IMR-90 (cell line): ENCODE results near the gene PAXIP1. TPM values are rescaled to one million over a fixed set of nuclear protein-coding genes. Genes with fewer than 3 reads are reported as not detected.

Experiments
- ATAC-seq: fragments of 200-7000 bp; cut with Tn5 transposase; 2 replicates; pipeline ENCODE4 v1.9.1; 2020; ENCODE audit warnings: low read depth, mild to moderate bottlenecking, moderate library complexity
- BruUV-seq: library from RNA; stranded (reverse); fragments of 400-500 nt; replicated peaks from 2 replicates; lab custom pipeline; 2021; lab: Mats Ljungman, UMichigan
- CTCF ChIA-PET: fragments of 300-600 bp; formaldehyde crosslinking; extraction: SDS; loops from one replicate; lab custom pipeline; 2021; ENCODE audit warnings: antibody characterized with exemption; lab: Yijun Ruan, JAX
- POLR2A ChIA-PET: fragments of 300-600 bp; sonication (Branson Sonifier 250); formaldehyde crosslinking; loops from one replicate; lab custom pipeline; 2022; ENCODE audit warnings: antibody characterized with exemption; ENCODE audit not compliant: unreplicated experiment; lab: Charles Lee
- DNase-seq: peaks from one replicate; pipeline ENCODE4 v3.0.0; 2013
- H2AFZ ChIP-seq: replicated peaks from 2 replicates; pipeline ENCODE3; 2013; ENCODE audit warnings: low read length, mild to moderate bottlenecking; ENCODE audit not compliant: poor library complexity
- H2AK5ac ChIP-seq: 2 replicates; pipeline ENCODE4 v1.6.1; 2013; ENCODE audit warnings: low read depth, low read length, inconsistent platforms
- H2AK9ac ChIP-seq: replicated peaks from 2 replicates; pipeline ENCODE3; 2013; ENCODE audit warnings: mild to moderate bottlenecking, low read depth, low read length, moderate library complexity; ENCODE audit not compliant: poor library complexity
- H2BK120ac ChIP-seq: 2 replicates; pipeline ENCODE4 v1.6.1; 2013; ENCODE audit warnings: low read depth, low read length, inconsistent platforms
- H2BK15ac ChIP-seq: 3 replicates; pipeline ENCODE4 v1.6.1; 2013; ENCODE audit warnings: low read depth, low read length, inconsistent platforms
- H2BK20ac ChIP-seq: 2 replicates; pipeline ENCODE4 v1.6.1; 2013; ENCODE audit warnings: low read depth, mild to moderate bottlenecking, inconsistent platforms, low read length, moderate library complexity
- H2BK5ac ChIP-seq: 2 replicates; pipeline ENCODE4 v1.6.1; 2013; ENCODE audit warnings: mild to moderate bottlenecking, low read depth, low read length, inconsistent platforms; ENCODE audit not compliant: poor library complexity, severe bottlenecking
- H3K14ac ChIP-seq: replicated peaks from 2 replicates; pipeline ENCODE4 v1.6.1; 2013; ENCODE audit warnings: low read depth, low read length, inconsistent platforms
- H3K18ac ChIP-seq: 2 replicates; pipeline ENCODE4 v1.6.1; 2013; ENCODE audit warnings: low read depth, low read length, control low read depth
- H3K23ac ChIP-seq: 2 replicates; pipeline ENCODE4 v1.6.1; 2013; ENCODE audit warnings: low read depth, low read length, inconsistent platforms
- H3K27ac ChIP-seq: 2 replicates; pipeline ENCODE4 v1.5.1; 2013; ENCODE audit warnings: mild to moderate bottlenecking, control low read depth, low read length; ENCODE audit not compliant: insufficient read depth
- H3K27me3 ChIP-seq: 2 replicates; pipeline ENCODE4 v1.6.1; 2013; ENCODE audit warnings: low read length; ENCODE audit not compliant: control insufficient read depth, insufficient read depth
- H3K36me3 ChIP-seq: 2 replicates; pipeline ENCODE4 v1.6.1; 2013; ENCODE audit warnings: low read length, mixed read lengths; ENCODE audit not compliant: control insufficient read depth, insufficient read depth
- H3K4ac ChIP-seq: 2 replicates; pipeline ENCODE4 v1.6.1; 2013; ENCODE audit warnings: low read depth, low read length, inconsistent platforms
- H3K4me1 ChIP-seq: 2 replicates; pipeline ENCODE4 v1.6.1; 2013; ENCODE audit warnings: low read length, mixed read lengths; ENCODE audit not compliant: control insufficient read depth, insufficient read depth
- H3K4me2 ChIP-seq: 2 replicates; pipeline ENCODE4 v1.6.1; 2013; ENCODE audit warnings: low read depth, mild to moderate bottlenecking, control low read depth, low read length, moderate library complexity
- H3K4me3 ChIP-seq: 2 replicates; pipeline ENCODE4 v1.5.1; 2013; ENCODE audit warnings: low read depth, mild to moderate bottlenecking, control low read depth, low read length, moderate library complexity; ENCODE audit not compliant: insufficient read depth
- H3K56ac ChIP-seq: 2 replicates; pipeline ENCODE4 v1.6.1; 2013; ENCODE audit warnings: low read length, inconsistent platforms; ENCODE audit not compliant: insufficient read depth; ENCODE audit errors: extremely low read depth
- H3K79me1 ChIP-seq, 2 experiments: 2 replicates each; pipeline ENCODE4 v1.6.1; 2013; ENCODE audit warnings: low read length in 2 of 2, inconsistent platforms in 1 of 2, low read depth in 1 of 2
- H3K9ac ChIP-seq: 2 replicates; pipeline ENCODE4 v1.6.1; 2013; ENCODE audit warnings: low read depth, low read length, control low read depth
- H3K9me1 ChIP-seq: 2 replicates; pipeline ENCODE4 v1.6.1; 2013; ENCODE audit warnings: low read length, inconsistent platforms; ENCODE audit not compliant: insufficient read depth
- H3K9me3 ChIP-seq: 2 replicates; pipeline ENCODE4 v1.6.1; 2013; ENCODE audit warnings: low read length; ENCODE audit not compliant: control insufficient read depth, insufficient read depth
- H4K20me1 ChIP-seq: 2 replicates; pipeline ENCODE4 v1.6.1; 2013; ENCODE audit warnings: low read length, inconsistent platforms; ENCODE audit not compliant: insufficient read depth
- H4K5ac ChIP-seq: 2 replicates; pipeline ENCODE4 v1.6.1; 2013; ENCODE audit warnings: mild to moderate bottlenecking, low read depth, low read length, control low read depth
- H4K8ac ChIP-seq, 2 experiments: 2 replicates each; pipeline ENCODE4 v1.6.1; 2013; ENCODE audit warnings: low read depth in 2 of 2, low read length in 2 of 2, control low read depth in 1 of 2, inconsistent platforms in 1 of 2
- H4K91ac ChIP-seq: 2 replicates; pipeline ENCODE4 v1.6.1; 2013; ENCODE audit warnings: low read depth, low read length, inconsistent platforms; ENCODE audit not compliant: insufficient read depth
- BHLHE40 ChIP-seq: fragments of 150-350 bp; IDR thresholded peaks from 2 replicates; pipeline ENCODE4 v1.6.1; 2016; ENCODE audit warnings: mild to moderate bottlenecking, low read depth, low read length
- CEBPB ChIP-seq: IDR thresholded peaks from 2 replicates; pipeline ENCODE4 v1.6.1; 2012; ENCODE audit warnings: low read depth, low read length, improper control_type of control experiment
- CHD1 ChIP-seq: IDR thresholded peaks from 2 replicates; pipeline ENCODE4 v1.6.1; 2012; ENCODE audit warnings: low read depth, low read length, improper control_type of control experiment
- CTCF ChIP-seq: conservative IDR thresholded peaks from 2 replicates; pipeline ENCODE4 v1.5.1; 2012; ENCODE audit warnings: mild to moderate bottlenecking, low read depth, low read length, improper control_type of control experiment
- ELK1 ChIP-seq: fragments of 150-350 bp; IDR thresholded peaks from 2 replicates; pipeline ENCODE4 v1.6.1; 2016; ENCODE audit warnings: low read depth, mild to moderate bottlenecking, low read length, moderate library complexity, borderline replicate concordance
- FOS ChIP-seq: fragments of 150-350 bp; IDR thresholded peaks from 2 replicates; pipeline ENCODE4 v1.6.1; 2016; ENCODE audit warnings: low read depth, low read length
- MAFK ChIP-seq: IDR thresholded peaks from 2 replicates; pipeline ENCODE4 v1.6.1; 2012; ENCODE audit warnings: low read depth, low read length, improper control_type of control experiment
- MAZ ChIP-seq: IDR thresholded peaks from 2 replicates; pipeline ENCODE4 v1.6.1; 2012; ENCODE audit warnings: low read depth, mild to moderate bottlenecking, low read length, improper control_type of control experiment, moderate library complexity, borderline replicate concordance
- MXI1 ChIP-seq: IDR thresholded peaks from 2 replicates; pipeline ENCODE4 v1.6.1; 2012; ENCODE audit warnings: low read depth, mild to moderate bottlenecking, low read length, moderate library complexity, borderline replicate concordance
- NFE2L2 ChIP-seq: fragments of 150-350 bp; IDR thresholded peaks from 2 replicates; pipeline ENCODE4 v1.6.1; 2016; ENCODE audit warnings: low read depth, mild to moderate bottlenecking, low read length
- POLR2A ChIP-seq: IDR thresholded peaks from 2 replicates; pipeline ENCODE4 v1.6.1; 2012; ENCODE audit warnings: mild to moderate bottlenecking, low read depth, low read length
- RAD21 ChIP-seq: IDR thresholded peaks from 2 replicates; pipeline ENCODE4 v1.6.1; 2012; ENCODE audit warnings: low read length, improper control_type of control experiment
- RCOR1 ChIP-seq: IDR thresholded peaks from 2 replicates; pipeline ENCODE4 v1.6.1; 2012; ENCODE audit warnings: mild to moderate bottlenecking, low read length, improper control_type of control experiment; ENCODE audit not compliant: insufficient replicate concordance
- RFX5 ChIP-seq: IDR thresholded peaks from 2 replicates; pipeline ENCODE4 v1.8.0; 2012; ENCODE audit warnings: low read depth, mild to moderate bottlenecking, low read length, moderate library complexity
- SMC3 ChIP-seq: fragments of 150-350 bp; IDR thresholded peaks from 2 replicates; pipeline ENCODE4 v1.6.1; 2016; ENCODE audit warnings: low read depth, mild to moderate bottlenecking, antibody characterized with exemption, low read length, moderate library complexity
- USF2 ChIP-seq: fragments of 150-350 bp; IDR thresholded peaks from 2 replicates; pipeline ENCODE4 v1.6.1; 2017; ENCODE audit warnings: mild to moderate bottlenecking, antibody characterized with exemption, low read length, low read depth
- WGBS, 2 experiments: methylation state at CpG; one replicate each; pipeline versions ENCODE4 v1.1.5 to v1.1.7; 2013; ENCODE audit warnings: missing lambda C conversion rate in 2 of 2; ENCODE audit not compliant: insufficient read length in 1 of 2; ENCODE audit errors: extremely low coverage in 2 of 2; 5-methylcytosine and 5-hydroxymethylcytosine counted together
- dilution Hi-C: fragments of 300-500 bp; cut with HindIII; formaldehyde crosslinking; loops from one replicate; pipeline ENCODE4 v1.14.3; 2018; ENCODE audit warnings: low sequenced_read_pairs; ENCODE audit not compliant: unreplicated experiment
- in situ Hi-C: fragments of 300-500 bp; cut with MboI; formaldehyde crosslinking; loops from 3 replicates; pipeline ENCODE4 v1.14.3; 2019; ENCODE audit warnings: low sequenced_read_pairs, inconsistent platforms, mixed read lengths
- intact Hi-C: fragments of 100-400 bp; cut with micrococcal nuclease; formaldehyde crosslinking; loops from 2 replicates; pipeline ENCODE4 v1.10.0; 2022
- polyA plus RNA-seq, 3 experiments: library from polyadenylated mRNA; depleted of rRNA; stranded (reverse); fragments of >200 nt; gene quantifications; 2 replicates each; pipeline ENCODE4 v1.2.3, GENCODE V29; 2012; ENCODE audit warnings: low replicate concordance in 1 of 3
- total RNA-seq: library from RNA; depleted of rRNA; stranded (reverse); fragments of >200 nt; gene quantifications from 2 replicates; pipeline ENCODE4 v1.2.3, GENCODE V29; 2012

The PAXIP1 gene
- total and polyA plus RNA-seq, 2 of the 4 experiments (the other 2 are of a cell fraction): 7.3 to 8.7 TPM

GRCh38 chr7:154918266-154918665 lies 84.7 kb downstream of the PAXIP1 start:
- WGBS, 2 experiments: 71% methylated on average over 3 of the region's 6 CpGs; no CpG with 5 or more reads in 1 of the 2 experiments
- H2BK20ac ChIP-seq: no peak overlapping the region

More at GRCh38 chr7:154918266-154918665, 84.7 kb downstream of the PAXIP1 start:
- Histone ChIP-seq H2AK9ac (no peak overlapping the region), H3K9me3 (no peaks in the 10 kb centered on the region), H3K23ac (no peak overlapping the region), H2AK5ac (no peak overlapping the region), H3K27ac (no peak overlapping the region), H4K20me1 (no peaks in the 10 kb centered on the region), H3K18ac (no peak overlapping the region), H3K79me1 (no peaks in the 10 kb centered on the region), H3K4me2 (no peak overlapping the region), H3K4ac (no peak overlapping the region), H3K56ac (no peak overlapping the region), H2BK5ac (no peak overlapping the region), H4K8ac (no peak overlapping the region), H3K36me3 (no peaks in the 10 kb centered on the region), H3K4me1 (no peaks in the 10 kb centered on the region), H3K9ac (no peak overlapping the region), H2BK15ac (no peak overlapping the region), H3K9me1 (no peaks in the 10 kb centered on the region), H3K14ac (no peak overlapping the region), H3K27me3 (peaks cover 13% of the 10 kb centered on the region; the same call in 1 of the 2 replicates), H2AFZ (no peak overlapping the region), H2BK120ac (no peak overlapping the region), H3K4me3 (no peak overlapping the region), H4K91ac (no peak overlapping the region), H4K5ac (no peak overlapping the region)
- in situ Hi-C loops (no loop called here), intact Hi-C loops (no loop called here), dilution Hi-C loops (no loop called here)
- no TSS peak for BruUV-seq
- DNase-seq (no peak), ATAC-seq (no peak)
- CTCF ChIA-PET: no interaction called here
- TF ChIP-seq RFX5: no peak
- no peak for TF ChIP-seq RAD21
- no peak for TF ChIP-seq MAZ
- no peak for TF ChIP-seq CEBPB
- no peak for TF ChIP-seq SMC3
- no peak for TF ChIP-seq NFE2L2
- TF ChIP-seq RCOR1: no peak
- TF ChIP-seq MAFK: no peak
- TF ChIP-seq USF2: no peak
- no peak for TF ChIP-seq CHD1
- no peak for TF ChIP-seq CTCF
- no peak for TF ChIP-seq FOS
- no peak for TF ChIP-seq ELK1
- TF ChIP-seq POLR2A: no peak
- no peak for TF ChIP-seq BHLHE40
- no peak for TF ChIP-seq MXI1
- POLR2A ChIA-PET: no interaction called here
